ENCODE data around the gene ARHGAP8.

ARHGAP8 gene

GRCh38 chr22:44807232-44807631 is 54.9 kb downstream of the ARHGAP8 start:
- DNase-seq: no peak

GRCh38 chr22:44807915-44808690 is 55.7 kb downstream of the ARHGAP8 start:
- DNase-seq: no peak

- DNase-seq: no peak
Measured at GRCh38 chr22:44809456-44809855, 57.1 kb downstream of the ARHGAP8 start.

GRCh38 chr22:44811141-44811540 is 58.8 kb downstream of the ARHGAP8 start:
- no peak for DNase-seq

GRCh38 chr22:44813416-44813815 is 61.0 kb downstream of the ARHGAP8 start:
- DNase-seq: no peak

GRCh38 chr22:44814266-44815098 is 62.1 kb downstream of the ARHGAP8 start:
- DNase-seq: no peak

- DNase-seq: no peak
Measured at GRCh38 chr22:44815099-44816070, 63.0 kb downstream of the ARHGAP8 start.

GRCh38 chr22:44816141-44816540 is 63.8 kb downstream of the ARHGAP8 start:
- DNase-seq: no peak

GRCh38 chr22:44818727-44819126 is 66.4 kb downstream of the ARHGAP8 start:
- no peak for DNase-seq

GRCh38 chr22:44819966-44820631 is 67.7 kb downstream of the ARHGAP8 start:
- DNase-seq: no peak

GRCh38 chr22:44821741-44822475 is 69.5 kb downstream of the ARHGAP8 start:
- no peak for DNase-seq

- no peak for DNase-seq
Measured at GRCh38 chr22:44822534-44822933, 70.2 kb downstream of the ARHGAP8 start.

- no peak for DNase-seq
Measured at GRCh38 chr22:44823396-44823795, 71.0 kb downstream of the ARHGAP8 start.

GRCh38 chr22:44823806-44824205 is 71.4 kb downstream of the ARHGAP8 start:
- DNase-seq: no peak

GRCh38 chr22:44824271-44824670 is 71.9 kb downstream of the ARHGAP8 start:
- DNase-seq: no peak

GRCh38 chr22:44825310-44826150 is 73.2 kb downstream of the ARHGAP8 start:
- no peak for DNase-seq

- no peak for DNase-seq
Measured at GRCh38 chr22:44827666-44828190, 75.4 kb downstream of the ARHGAP8 start.

- DNase-seq: no peak
Measured at GRCh38 chr22:44828193-44828592, 75.8 kb downstream of the ARHGAP8 start.

- no peak for DNase-seq
Measured at GRCh38 chr22:44831885-44832284, 79.5 kb downstream of the ARHGAP8 start.

GRCh38 chr22:44834065-44834464 is 81.7 kb downstream of the ARHGAP8 start:
- DNase-seq: no peak
